ENCODE results near the gene ELF3. TPM values are rescaled to one million over a fixed set of nuclear protein-coding genes. Genes with fewer than 3 reads are reported as not detected.
"Not testable (repeated sequence)": the region's sequence is repeated elsewhere in the genome, so short reads cannot be mapped to it uniquely, and the experiment has no call there.

ELF3 gene
- total RNA-seq, 1 experiment from 2014 or later = 0.59 TPM

DNA sequence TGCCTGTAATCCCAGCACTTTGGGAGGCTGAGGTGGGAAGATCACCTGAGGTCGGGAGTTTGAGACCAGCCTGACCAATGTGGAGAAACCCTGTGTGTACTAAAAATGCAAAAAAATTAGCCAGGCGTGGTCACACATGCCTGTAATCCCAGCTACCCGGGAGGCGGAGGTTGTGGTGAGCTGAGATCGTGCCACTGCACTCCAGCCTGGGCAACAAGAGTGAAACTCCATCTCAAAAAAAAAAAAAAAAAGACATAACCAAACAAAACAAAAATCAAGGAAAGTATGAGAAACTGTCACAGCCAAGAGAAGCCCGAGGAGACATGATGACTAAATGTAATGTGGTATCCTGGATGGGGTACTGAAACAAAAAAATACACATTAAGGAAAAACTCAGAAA is 51.4 kb downstream of the ELF3 start:
- not testable (repeated sequence) for H3K27me3 ChIP-seq; DNase-seq; H3K9me3 ChIP-seq (replicated peaks); H3K36me3 ChIP-seq; H3K27ac ChIP-seq; H3K4me3 ChIP-seq
- H3K4me1 ChIP-seq = peaks cover 40% of the 10 kb centered on the region

DNA sequence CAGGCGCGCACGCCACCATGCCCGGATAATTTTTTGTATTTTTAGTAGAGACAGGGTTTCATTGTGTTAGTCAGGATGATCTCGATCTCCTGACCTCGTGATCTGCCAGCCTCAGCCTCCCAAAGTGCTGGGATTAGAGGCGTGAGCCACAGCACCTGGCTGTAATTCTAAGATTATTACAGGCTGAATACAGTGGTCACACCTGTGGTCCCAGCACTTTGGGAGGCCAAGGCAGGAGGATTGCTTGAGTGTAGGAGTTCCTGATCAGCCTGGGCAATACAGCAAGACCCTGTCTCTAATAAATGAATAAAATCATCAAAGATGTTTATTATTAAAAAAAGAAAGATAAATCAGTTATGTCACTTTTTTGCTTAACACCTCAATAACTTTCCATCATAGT is 52.2 kb downstream of the ELF3 start:
- H3K27me3 ChIP-seq; H3K27ac ChIP-seq; H3K36me3 ChIP-seq; H3K4me3 ChIP-seq; DNase-seq; H3K9me3 ChIP-seq (replicated peaks): not testable (repeated sequence)
- H3K4me1 ChIP-seq = peaks cover 31% of the 10 kb centered on the region

DNA sequence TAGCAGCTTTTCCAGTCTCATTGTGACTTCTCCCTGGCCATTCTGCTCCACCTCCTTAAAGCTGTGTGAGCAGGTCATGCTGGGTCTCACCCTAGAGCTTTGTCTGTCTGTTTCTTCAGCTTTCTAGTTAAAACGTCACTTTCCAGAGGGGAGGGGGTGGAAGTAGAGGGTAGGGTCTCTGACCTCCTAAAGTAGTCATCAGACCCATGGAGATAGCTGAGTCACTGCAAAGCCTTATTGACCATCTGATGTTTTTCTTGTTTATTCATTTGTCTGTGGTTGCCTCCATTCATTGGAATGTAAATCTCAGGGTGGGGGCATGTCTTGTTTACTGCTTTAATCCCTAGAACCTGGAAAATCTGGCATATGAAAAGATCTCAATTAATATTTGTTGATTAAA is 52.7 kb downstream of the ELF3 start:
- peaks cover 26% of the 10 kb centered on the region for H3K4me1 ChIP-seq
- no peaks in the 10 kb centered on the region for H3K9me3 ChIP-seq (replicated peaks)
- H3K4me3 ChIP-seq = no peak overlapping the region
- H3K27ac ChIP-seq = no peak overlapping the region
- DNase-seq = no peak
- H3K27me3 ChIP-seq = no peaks in the 10 kb centered on the region
- no peaks in the 10 kb centered on the region for H3K36me3 ChIP-seq

DNA sequence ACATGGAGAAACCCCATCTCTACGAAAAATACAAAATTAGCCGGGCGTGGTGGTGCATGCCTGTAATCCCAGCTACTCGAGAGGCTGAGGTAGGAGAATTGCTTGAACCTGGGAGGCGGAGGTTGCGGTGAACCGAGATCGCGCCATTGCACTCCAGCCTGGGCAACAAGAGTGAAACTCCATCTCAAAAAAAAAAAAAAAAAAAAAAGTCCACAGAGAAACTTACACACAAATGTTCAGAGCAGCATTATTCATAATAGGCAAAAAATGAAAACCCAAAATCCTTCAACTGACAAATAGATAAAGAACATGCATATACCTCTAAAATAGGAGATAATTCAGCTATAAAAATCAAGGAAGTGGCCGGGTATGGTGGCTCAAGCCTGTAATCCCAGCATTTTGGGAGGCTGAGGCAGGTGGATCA is 54.5 kb downstream of the ELF3 start:
- peak overlapping the region; percentile 39; the same call in 1 of the 2 replicates for H3K27ac ChIP-seq
- not testable (repeated sequence) for DNase-seq; H3K9me3 ChIP-seq (replicated peaks); H3K27me3 ChIP-seq; H3K36me3 ChIP-seq; H3K4me3 ChIP-seq
- peaks cover 25% of the 10 kb centered on the region for H3K4me1 ChIP-seq

Other genes with a start within 250 kb of the ELF3 start
- gene IPO9, start 181.4 kb upstream of the ELF3 start, total RNA-seq (2014; rRNA removed; shearing (Covaris generic)) = 69.8 and 70.4 TPM in 2 replicates
- 3.5 and 3.8 TPM in 2 replicates for gene SHISA4, start 121.7 kb upstream of the ELF3 start, total RNA-seq (2014; rRNA removed; shearing (Covaris generic))
- gene LMOD1, start 64.0 kb upstream of the ELF3 start, total RNA-seq (2014; rRNA removed; shearing (Covaris generic)) = not detected in 2 replicates
- gene TIMM17A, start 55.1 kb upstream of the ELF3 start, total RNA-seq (2014; rRNA removed; shearing (Covaris generic)) = 86.8 and 89.5 TPM in 2 replicates
- 45.4 and 48.4 TPM in 2 replicates for gene RNPEP, start 27.9 kb upstream of the ELF3 start, total RNA-seq (2014; rRNA removed; shearing (Covaris generic))
- 0.02 TPM in 1 of 2 replicates, not detected in the other for gene GPR37L1, start 112.3 kb downstream of the ELF3 start, total RNA-seq (2014; rRNA removed; shearing (Covaris generic))
- gene ARL8A, start 134.2 kb downstream of the ELF3 start, total RNA-seq (2014; rRNA removed; shearing (Covaris generic)) = 17.1 and 18.1 TPM in 2 replicates
- gene PTPN7, start 150.0 kb downstream of the ELF3 start, total RNA-seq (2014; rRNA removed; shearing (Covaris generic)) = 0.08 and 0.14 TPM in 2 replicates
- not detected in 2 replicates for gene LGR6, start 183.2 kb downstream of the ELF3 start, total RNA-seq (2014; rRNA removed; shearing (Covaris generic))

All from SJCRH30 (cell line).